ENCODE data around the gene RNASE4.
"Not testable (repeated sequence)": the region's sequence is repeated elsewhere in the genome, so short reads cannot be mapped to it uniquely, and the experiment has no call there.

Gene RNASE4

DNA sequence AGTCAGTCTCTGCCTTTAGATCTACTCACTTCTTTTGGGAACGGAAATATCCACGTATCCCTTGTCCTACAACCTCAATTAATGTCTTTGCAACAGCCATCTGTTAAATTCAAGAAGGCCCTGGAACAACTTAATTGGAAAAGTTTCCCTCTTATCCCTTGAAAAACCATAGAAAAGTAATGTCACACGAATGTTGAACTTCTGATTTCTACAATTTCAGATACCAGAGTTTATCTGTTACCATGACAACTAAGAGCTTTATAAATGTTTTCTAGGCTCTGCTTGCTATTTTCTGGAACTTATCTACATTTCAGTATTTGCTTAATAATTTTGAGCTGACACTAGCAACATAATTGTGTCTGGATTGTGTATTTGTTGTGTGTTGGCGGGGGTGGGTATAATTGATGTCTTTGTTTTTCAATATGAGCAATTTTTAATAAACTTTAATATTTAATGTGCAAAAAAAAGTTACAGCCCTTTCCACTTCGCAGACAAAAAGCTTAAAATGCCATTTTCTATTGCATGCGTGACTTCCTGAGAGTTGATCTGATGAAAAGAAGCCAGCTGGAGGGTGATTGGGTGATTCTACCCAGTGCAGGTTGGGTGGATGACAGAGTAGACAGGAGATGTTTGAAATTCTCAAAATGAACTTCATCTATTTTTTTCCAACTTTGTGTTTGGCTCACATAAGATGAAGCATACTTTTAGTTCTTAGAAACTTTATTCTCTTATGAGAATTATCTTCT is 49.5 kb downstream of the RNASE4 start:
- TF ChIP-seq, protein P1, sequence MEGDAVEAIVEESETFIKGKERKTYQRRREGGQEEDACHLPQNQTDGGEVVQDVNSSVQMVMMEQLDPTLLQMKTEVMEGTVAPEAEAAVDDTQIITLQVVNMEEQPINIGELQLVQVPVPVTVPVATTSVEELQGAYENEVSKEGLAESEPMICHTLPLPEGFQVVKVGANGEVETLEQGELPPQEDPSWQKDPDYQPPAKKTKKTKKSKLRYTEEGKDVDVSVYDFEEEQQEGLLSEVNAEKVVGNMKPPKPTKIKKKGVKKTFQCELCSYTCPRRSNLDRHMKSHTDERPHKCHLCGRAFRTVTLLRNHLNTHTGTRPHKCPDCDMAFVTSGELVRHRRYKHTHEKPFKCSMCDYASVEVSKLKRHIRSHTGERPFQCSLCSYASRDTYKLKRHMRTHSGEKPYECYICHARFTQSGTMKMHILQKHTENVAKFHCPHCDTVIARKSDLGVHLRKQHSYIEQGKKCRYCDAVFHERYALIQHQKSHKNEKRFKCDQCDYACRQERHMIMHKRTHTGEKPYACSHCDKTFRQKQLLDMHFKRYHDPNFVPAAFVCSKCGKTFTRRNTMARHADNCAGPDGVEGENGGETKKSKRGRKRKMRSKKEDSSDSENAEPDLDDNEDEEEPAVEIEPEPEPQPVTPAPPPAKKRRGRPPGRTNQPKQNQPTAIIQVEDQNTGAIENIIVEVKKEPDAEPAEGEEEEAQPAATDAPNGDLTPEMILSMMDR (IDR thresholded peaks at IDR 0.05; ENCODE audit: unreplicated experiment in 3 of 3) = no peak
- Mint-ChIP-seq H3K27me3 (ENCODE audit: low read depth) (no peaks in the 10 kb centered on the region), H3K4me3 (no peak overlapping the region), H3K27ac (no peak overlapping the region), H3K4me1 (no peaks in the 10 kb centered on the region), H3K36me3 (ENCODE audit: low read depth) (no peaks in the 10 kb centered on the region), H3K9me3 (no peaks in the 10 kb centered on the region)

DNA sequence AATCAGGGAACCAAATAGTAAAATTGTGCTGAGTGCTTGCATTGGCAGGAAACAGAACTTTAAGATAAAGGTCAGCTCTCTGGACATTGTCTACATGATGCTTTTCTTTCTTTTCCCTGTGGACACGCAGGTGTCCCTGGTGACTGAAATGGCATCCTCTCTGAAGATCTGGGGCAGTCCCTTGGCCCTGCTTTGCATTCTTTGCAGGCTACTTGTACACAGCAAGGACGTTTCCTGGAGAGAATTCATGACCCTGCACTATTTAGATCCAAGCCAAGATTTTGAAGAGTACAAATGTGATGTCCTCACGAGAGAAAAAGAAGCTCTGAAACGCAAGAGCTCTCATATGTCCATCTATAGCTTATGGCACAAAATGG is 50.1 kb downstream of the RNASE4 start:
- TF ChIP-seq, protein P1 (IDR thresholded peaks at IDR 0.05; ENCODE audit: unreplicated experiment in 3 of 3) = no peak
- Mint-ChIP-seq H3K27ac (no peak overlapping the region), H3K36me3 (ENCODE audit: low read depth) (no peaks in the 10 kb centered on the region), H3K4me3 (no peak overlapping the region), H3K27me3 (ENCODE audit: low read depth) (no peaks in the 10 kb centered on the region), H3K9me3 (no peaks in the 10 kb centered on the region), H3K4me1 (no peaks in the 10 kb centered on the region)

DNA sequence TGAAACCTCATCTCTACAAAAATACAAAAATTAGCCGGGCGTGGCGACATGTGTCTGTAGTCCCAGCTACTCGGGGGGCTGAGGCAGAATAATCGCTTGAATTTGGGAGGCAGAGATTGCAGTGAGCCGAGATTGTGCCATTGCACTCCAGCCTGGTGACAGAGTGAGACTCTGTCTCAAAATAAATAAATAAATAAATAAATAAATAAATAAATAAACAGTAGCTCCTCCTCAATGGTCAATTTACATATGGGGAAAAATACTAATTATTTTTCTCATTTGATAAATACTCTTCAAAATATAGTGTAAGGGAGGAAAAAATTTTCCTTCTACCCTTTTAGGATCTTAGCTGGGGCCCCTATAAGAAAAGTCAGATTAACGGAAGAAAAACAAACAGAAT is 53.9 kb downstream of the RNASE4 start:
- not testable (repeated sequence) for H3K27ac Mint-ChIP-seq; H3K4me1 Mint-ChIP-seq; H3K9me3 Mint-ChIP-seq; H3K36me3 Mint-ChIP-seq (ENCODE audit: low read depth); H3K27me3 Mint-ChIP-seq (ENCODE audit: low read depth); H3K4me3 Mint-ChIP-seq

DNA sequence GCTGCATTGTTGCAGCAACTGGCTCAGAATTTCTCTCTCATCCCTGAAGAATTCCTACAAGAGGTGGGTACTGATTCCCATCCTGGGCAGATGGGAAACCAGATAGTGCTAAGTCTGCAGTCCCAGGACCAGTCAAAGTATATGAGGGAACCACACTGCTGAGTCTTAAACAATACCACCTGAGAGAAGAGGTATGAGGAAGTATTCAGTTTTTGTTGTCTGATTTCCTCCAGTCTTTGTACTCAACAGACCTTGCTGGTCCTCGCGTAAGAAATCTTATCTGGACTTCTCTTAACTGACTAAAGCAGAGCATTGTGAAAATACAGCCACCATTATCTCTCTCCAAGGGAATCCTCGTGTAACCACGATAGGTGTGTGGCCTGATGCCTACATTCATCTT is 57.8 kb downstream of the RNASE4 start:
- H3K27ac Mint-ChIP-seq = no peak overlapping the region
- TF ChIP-seq, protein P1 (IDR thresholded peaks at IDR 0.05; ENCODE audit: unreplicated experiment in 3 of 3) = no peak
- H3K9me3 Mint-ChIP-seq = no peaks in the 10 kb centered on the region

DNA sequence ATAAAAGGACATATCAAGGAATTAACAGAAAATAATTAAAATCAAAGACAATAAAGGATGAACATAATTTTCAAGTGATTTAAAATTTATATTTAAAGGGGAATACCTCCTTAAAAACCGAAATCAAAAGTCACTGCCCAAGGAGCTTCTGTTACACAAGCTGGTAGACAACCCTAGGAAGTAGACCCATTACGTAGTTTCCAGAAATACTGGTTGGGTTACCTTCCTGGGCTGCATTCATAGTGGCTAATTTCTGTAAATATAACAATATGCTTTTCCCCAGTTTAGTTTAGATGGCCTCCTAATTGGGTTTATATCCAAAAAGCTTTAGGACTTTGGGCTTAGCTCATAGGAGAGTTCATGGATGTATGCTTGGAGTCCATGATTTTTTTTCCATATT is 59.2 kb downstream of the RNASE4 start:
- no peaks in the 10 kb centered on the region for H3K36me3 Mint-ChIP-seq (ENCODE audit: low read depth)
- H3K9me3 Mint-ChIP-seq = no peaks in the 10 kb centered on the region
- H3K4me3 Mint-ChIP-seq = no peak overlapping the region
- H3K27me3 Mint-ChIP-seq (ENCODE audit: low read depth) = no peaks in the 10 kb centered on the region
- TF ChIP-seq, protein P1 (IDR thresholded peaks at IDR 0.05; ENCODE audit: unreplicated experiment in 3 of 3) = no peak
- no peaks in the 10 kb centered on the region for H3K4me1 Mint-ChIP-seq
- no peak overlapping the region for H3K27ac Mint-ChIP-seq

More for the DNA sequence above, 57.8 kb downstream of the RNASE4 start:
- Mint-ChIP-seq H3K27me3 (ENCODE audit: low read depth) (no peaks in the 10 kb centered on the region), H3K4me1 (no peaks in the 10 kb centered on the region), H3K36me3 (ENCODE audit: low read depth) (no peaks in the 10 kb centered on the region), H3K4me3 (no peak overlapping the region)

DNA sequence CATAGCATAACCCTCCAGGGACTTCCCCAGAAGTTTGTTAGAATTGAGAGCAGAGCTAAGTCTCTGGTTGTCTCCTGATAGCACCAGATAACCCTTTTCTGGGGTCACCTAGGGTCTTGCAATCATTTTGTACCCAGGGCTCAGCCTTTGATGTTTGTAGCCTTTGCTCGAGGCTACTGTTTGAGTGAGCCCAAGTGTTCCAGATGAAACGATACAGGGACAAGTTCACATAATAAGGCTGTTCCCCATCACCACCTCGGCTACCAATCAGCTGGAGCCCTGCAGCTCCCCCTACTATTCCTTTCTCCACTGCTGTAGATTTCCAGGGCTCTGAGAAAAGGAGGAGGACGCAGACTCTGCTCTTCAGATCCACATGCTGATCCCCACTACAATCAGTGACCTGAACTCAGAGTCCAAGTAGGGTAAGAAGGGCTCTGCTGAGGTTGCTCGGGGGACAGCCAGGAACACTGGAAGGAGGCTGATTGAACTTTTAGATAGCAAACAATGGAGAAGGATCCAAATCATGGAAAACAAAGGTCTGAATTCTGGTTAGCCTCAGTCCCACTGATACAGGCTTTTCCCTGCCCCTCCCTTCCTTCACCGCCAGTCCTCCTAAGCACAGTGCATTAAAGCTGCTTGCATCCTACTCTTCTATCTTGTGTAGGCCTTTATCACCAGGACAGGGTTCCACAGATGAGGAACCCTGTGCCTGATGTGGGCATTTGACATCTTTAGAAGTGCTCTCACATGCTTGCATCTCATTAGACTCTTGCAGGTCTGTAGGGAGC is 61.4 kb downstream of the RNASE4 start, which contains the start of gene EDDM3A:
Gene EDDM3A (plus strand): TSS at position 317 of the 788 bp plus-strand sequence. CDS start 1,694 bp downstream, outside the sequence.
- H3K4me1 Mint-ChIP-seq = no peaks in the 10 kb centered on the region
- no peaks in the 10 kb centered on the region for H3K9me3 Mint-ChIP-seq
- TF ChIP-seq, protein P1 (IDR thresholded peaks at IDR 0.05; ENCODE audit: unreplicated experiment in 3 of 3) = no peak
- no peak within 1 kb of the TSS for H3K27ac Mint-ChIP-seq
- H3K4me3 Mint-ChIP-seq = no peak within 1 kb of the TSS
- no peaks in the 10 kb centered on the region for H3K36me3 Mint-ChIP-seq (ENCODE audit: low read depth)
- H3K27me3 Mint-ChIP-seq (ENCODE audit: low read depth) = no peaks in the 10 kb centered on the region

All from nephron (organoid).